ENCODE data around the gene ZNF284.

ZNF284 gene

DNA sequence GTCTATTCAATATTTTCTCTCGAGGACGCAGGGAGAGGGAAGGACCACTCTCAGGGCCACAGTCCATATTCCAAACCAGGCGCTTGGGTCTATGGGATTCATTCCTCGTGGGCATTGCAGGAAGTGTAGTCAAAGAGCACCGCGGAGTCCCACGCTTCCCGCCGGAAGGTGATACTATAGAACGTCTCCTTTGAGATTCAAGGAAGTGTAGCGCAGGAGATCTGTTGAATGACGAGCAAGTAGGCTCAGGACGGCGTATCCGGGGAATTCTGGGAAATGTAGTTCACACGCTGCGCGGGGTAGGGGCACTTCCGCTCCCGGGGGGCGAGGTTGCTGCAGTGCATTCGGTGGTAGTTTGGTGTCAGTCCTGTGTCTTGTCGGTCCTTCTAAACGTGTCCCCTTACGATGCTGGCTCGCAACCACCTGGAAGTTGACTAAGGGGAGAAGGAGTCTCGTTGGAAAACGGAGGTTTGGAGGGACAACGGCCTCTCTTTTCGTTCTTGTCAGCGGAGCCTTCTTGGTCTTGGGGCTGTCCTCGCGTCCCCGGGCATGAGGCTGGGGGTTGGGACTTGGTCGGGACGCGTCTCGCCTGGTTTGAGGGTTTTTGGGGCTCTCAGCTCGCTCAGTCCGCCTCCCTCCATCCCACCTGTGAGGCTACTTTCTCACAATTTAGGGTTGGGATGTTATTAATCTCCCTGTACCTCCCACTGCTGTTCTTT is at the start of gene ZNF284:
Gene ZNF284, plus strand, starts transcription at position 336 of the 719 bp plus-strand sequence. CDS start 4,231 bp downstream, outside the sequence.
- peak; percentile 97 for DNase-seq (ENCODE audit: low spot score)

DNA sequence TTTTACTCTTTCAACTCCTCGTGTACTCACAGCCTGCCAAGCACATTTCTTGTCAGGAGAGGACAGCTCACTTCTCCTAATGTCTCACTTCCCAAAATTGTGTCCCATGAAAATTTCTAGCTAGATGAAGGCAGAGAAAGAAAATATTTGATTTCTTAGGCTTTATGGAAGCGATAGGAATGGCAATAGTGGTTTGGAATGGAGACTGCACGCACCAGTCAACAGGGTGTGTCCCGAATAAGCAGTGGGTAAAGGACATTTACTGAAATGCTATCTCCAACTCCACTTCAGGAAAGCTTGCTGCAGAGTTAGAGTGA is 47.1 kb upstream of the ZNF284 start:
- no peak for DNase-seq (ENCODE audit: low spot score)

DNA sequence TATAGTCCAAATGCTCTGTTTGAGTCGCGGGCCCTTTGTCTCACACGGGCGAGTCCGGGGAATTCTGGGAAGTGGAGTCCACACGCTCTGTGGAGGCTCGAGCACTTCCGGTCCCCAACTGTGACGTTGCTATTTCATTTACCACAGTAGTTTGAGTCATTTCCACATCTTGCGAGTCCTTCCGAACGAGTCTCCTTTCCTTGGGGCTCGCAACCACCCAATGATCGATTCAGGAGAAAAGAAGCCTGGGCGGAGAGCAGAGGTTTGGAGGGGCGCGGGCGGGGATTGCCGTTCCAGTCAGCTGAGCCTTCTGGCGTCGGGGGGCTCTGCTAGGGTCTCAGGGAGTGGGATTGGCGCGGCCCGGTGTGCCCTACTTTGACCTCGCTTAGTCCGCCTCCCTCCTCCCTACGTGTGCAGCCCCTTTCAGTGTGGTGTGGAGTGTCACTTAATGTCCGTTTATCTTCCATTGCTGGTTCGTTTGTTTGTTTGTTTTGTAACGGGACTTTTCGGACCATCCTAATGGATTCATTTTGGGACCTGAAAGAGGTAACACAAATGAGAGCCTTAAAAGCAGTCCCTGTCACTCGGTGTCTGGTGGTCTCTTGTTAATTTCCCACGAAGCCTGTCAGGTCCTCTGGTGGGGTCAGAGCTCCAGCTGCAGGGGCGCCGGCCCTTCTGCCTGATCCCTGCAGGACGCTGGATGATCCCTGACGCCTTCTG is 46.6 kb upstream of the ZNF284 start, which contains the start of gene ZNF222:
Gene ZNF222, plus strand, starts transcription at position 163 of the 720 bp plus-strand sequence. Its CDS starts 58 bp downstream, at position 221.
- DNase-seq (ENCODE audit: low spot score) = peak; percentile 95

DNA sequence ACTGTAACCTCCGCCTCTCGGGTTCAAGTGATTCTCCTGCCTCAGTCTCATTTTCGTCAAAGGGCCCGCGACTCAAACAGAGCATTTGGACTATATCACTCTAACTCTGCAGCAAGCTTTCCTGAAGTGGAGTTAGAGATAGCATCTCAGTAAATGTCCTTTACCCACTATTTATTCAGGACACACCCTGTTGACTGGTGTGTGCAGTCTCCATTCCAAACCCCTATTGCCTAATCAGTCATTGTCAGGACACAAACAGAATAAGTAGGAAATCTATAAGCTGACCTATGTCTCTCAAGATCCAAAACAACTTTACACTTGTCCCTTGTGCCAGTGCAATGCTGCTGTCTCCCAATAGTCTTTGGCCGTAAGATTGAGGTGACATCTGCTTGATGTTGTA is 45.3 kb upstream of the ZNF284 start:
- no peak for DNase-seq (ENCODE audit: low spot score)

DNA sequence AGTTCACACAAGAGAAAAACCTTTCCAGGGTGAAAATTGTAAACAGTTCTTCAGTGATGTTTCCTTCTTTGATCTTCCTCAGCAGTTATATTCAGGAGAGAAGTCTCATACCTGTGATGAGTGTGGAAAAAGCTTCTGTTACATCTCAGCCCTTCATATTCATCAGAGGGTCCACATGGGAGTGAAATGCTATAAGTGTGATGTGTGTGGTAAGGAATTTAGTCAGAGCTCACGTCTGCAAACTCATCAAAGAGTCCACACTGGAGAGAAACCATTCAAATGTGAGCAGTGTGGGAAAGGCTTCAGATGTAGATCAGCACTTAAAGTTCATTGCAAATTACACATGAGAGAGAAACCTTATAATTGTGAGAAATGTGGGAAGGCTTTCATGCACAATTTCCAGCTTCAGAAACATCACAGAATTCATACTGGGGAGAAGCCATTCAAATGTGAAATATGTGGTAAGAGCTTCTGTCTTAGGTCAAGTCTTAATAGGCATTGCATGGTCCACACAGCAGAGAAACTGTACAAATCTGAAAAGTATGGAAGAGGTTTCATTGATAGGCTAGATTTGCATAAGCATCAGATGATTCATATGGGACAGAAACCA is 39.9 kb upstream of the ZNF284 start:
- DNase-seq (ENCODE audit: low spot score) = no peak

DNA sequence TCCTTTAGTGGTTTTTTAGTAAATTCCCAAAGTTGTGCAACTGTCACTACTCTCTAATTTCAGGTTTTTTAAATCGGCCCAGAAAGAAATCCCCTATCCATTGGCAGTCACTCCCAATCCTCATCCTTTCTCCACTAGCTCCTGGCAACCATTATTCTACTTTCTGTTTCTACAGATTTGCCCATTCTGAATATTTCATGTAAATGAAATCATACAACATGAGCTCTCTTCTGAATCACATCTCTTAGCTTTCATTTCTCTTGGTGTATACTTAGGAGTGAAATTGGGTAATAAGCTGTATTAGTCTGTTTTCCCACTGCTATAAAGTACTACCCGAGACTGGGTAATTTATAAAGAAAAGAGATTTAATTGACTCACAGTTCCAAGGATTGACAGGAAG is 29.8 kb upstream of the ZNF284 start:
- DNase-seq (ENCODE audit: low spot score) = no peak

DNA sequence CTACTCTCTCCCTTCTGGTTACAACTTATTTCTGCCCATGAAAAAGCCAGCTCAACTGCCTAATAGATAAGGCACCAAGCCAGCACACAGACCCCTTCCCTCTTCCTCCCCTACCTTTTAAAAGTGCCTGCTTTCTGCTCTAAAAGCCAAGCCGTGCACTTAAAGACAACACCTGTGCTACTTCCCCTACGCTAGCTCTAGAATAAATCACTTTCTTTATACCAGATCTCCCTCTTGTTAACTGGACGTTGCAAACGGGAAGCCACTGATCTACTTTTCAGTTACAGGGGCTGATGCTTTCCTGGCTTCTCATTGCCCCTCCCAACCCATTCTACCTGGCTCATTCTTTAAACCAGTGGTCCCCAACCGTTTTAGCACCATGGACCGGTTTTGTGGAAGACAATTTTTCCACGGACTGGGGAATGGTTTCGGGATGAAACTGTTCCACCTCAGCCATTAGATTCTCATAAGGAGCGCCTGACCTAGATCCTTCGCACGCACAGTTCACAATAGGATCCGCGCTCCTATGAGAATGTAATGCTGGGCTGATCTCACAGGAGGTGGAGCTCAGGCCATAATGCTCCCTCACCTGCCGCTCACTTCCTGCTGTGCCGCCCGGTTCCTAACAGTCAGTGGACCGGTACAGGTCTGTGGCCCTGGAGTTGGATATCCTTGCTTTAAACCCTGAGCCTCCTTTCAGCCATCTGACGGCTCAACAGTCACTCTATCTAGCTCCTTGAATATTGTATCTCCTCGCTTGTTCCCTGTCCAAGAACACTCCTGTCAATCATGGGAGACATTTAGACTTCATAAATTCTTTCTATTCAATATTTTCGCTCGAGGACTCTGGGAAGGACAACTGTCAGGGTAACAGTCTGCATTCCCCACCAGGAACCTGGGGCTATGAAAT is 21.0 kb upstream of the ZNF284 start:
- DNase-seq (ENCODE audit: low spot score) = no peak

DNA sequence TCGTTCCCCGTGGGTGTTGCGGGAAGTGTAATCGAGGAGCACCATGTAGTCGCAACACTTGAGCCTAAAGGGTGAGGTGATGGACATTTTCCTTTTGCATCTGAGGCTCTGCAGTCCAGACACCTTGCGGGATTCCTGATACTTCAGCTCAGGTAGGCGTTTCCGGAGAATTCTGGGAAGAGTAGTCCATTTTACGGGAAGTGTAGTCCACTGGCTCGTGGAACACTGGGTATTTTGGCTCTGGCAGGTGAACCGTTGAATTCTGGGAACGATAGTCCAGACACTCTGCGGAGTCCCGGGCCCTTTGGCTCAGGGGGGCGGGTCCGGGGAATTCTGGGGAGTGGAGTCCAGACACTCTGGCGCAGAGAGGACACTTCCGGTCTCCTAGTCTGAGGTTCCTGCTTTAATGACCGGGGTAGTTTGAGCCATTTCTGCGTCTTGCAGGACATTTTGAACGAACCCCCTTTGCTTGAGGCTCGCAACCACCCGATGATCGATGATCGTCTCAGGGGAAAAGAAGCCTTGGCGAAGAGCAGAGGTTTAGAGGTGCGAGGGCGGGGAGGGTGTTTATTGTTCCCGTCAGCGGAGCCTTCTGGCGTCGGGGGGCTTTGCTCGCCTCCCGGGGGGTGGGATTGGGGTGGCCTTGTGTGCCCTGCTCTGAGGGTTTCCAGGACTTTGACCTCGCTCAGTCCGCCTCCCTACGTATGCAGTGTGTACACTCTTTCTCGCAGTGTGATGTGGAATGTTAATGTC is 20.1 kb upstream of the ZNF284 start, which contains the start of gene ZNF223:
Gene ZNF223, plus strand, starts transcription at position 387 of the 753 bp plus-strand sequence. CDS start 3,141 bp downstream, outside the sequence.
- DNase-seq (ENCODE audit: low spot score) = peak; percentile 93

DNA sequence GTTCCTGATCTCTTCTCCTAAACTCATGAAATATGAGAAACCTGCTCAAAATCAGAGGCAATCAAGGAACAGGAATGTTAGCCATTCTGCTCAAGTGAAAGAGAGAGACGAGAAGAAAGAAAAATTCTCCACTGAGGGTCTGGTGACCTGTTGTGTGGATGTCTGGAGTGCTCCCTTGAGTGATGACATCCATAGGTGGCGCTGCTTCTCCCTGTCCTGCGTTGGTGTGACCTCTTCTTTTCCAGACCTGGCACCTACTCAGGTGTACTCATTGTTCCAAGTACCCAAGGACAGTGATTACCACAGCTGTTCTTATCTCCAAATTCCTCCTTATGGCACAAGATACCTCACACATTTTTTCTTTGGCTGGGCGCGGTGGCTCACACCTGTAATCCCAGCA is 16.1 kb upstream of the ZNF284 start:
- DNase-seq (ENCODE audit: low spot score) = no peak

DNA sequence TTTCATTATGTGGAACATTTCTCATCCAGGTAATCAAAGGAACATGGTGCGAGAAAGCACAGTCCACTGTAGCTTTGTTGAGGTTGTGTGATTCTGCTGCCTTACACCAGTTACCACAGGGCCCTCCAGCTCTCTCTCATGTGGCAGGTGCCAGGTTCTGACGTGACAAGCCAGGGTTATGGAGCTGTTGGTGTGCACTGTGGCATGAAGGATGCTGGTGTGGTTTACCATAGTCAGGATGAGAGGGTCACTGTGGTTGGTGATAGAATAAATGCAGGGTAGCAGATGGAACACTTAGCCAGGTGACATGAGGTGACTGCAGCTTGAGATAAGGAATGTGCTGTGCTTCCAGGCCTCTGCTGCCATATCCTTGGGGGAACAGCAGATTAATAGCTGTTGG is 12.7 kb upstream of the ZNF284 start:
- no peak for DNase-seq (ENCODE audit: low spot score)

DNA sequence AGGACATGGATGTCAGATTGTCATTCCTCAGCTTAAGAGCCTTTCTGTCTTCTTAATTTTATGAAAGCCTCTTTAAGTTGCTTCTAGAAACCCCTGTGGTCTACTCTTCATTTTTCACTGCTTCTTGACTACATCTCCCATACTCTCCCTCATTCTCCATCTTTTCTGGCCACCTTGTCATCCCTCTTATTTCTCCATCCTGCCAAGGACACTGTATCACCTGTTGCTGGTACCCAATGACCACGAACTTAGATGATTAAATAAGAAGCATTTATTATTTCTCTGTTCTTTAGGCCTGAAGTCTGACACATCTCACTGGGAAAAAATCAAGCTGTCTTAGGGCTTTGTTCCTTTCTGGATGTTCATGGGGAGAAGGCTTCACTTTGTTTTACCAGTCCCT is 10.9 kb upstream of the ZNF284 start:
- DNase-seq (ENCODE audit: low spot score) = no peak

DNA sequence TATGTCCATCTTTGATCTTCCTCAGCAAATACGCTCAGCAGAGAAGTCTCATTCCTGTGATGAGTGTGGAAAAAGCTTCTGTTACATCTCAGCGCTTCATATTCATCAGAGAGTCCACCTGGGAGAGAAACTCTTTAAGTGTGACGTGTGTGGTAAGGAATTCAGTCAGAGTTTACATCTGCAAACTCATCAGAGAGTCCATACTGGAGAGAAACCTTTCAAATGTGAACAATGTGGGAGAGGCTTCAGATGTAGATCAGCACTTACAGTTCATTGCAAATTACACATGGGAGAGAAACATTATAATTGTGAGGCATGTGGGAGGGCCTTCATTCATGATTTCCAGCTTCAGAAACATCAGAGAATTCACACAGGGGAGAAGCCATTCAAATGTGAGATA is 5.7 kb upstream of the ZNF284 start:
- DNase-seq (ENCODE audit: low spot score) = no peak

DNA sequence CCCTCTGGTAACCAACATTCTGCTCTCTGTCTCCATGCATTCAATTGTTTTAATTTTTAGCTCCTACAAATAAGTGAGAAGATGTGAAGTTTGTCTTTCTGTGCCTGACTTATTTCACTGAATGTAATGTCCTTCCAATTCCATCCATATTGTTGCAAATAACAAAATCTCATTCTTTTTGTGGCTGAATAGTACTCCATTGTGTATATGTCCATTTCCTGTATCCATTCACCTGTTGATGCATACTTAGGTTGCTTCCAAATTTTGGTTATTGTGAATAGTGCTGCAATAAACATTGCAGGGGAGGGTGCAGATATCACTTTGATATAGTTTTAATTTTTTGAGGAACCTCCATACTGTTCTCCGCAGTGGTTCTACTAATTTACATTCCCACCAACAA is 2.5 kb upstream of the ZNF284 start:
- DNase-seq (ENCODE audit: low spot score) = no peak

DNA sequence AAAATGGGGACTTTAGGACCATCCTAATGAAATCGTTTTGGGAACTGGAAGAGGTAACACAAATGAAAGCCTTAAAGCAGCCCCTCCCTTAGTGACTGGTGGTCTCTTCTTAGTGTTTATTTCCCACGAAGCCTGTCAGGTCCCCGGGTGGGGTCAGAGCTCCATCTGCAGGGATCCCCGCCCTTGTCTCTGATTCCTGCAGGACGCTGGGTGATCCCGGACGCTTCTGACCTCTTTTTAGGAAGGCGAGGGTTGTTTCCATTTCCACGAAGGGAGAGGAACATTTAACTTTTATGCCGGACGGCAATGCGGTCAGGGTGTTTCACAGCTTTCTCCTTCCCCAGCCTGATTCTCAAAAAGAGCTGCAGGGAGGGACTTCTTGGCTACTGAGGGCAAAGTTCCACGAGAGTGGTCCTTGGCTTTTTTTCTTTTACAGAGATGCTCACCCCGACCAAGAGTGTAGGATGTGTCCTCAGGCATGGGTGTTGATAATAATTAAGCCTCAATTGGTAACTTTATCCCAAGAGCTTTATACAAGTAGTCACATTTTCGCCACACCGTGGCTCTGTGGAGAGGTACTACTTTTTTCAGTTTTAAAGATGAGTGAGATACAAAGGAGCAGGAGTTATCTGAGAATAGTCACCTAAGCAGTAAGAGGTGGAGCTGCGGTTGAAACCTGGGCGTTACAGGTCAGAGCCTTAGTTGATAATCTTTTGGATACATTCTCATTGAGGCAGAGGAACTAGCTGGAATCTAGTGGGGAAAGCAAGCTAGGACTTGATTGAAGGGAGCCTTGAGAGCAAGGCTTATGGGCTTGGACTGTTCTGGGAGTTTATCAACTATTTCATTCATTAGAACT is 813 bp downstream of the ZNF284 start:
- DNase-seq (ENCODE audit: low spot score) = peak; percentile 43

DNA sequence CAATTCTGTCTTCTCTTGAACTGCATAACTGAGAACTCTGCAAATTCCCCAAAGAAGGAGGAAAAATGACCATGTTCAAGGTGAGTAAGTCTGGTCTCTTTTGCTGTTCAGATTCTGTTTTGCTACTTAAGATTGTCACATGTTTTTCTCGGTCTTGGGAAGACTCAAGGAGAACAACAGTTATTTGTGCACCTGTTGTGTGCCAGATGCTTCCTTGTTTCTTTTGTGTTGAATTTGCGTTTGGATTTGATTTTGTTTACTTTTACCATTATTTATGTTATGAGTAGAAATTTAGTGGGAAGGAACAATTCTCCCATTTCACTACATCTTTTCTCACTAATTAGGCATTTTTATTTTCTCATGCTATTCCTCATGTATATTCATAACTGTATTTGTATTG is 4.4 kb downstream of the ZNF284 start:
- DNase-seq (ENCODE audit: low spot score) = no peak

DNA sequence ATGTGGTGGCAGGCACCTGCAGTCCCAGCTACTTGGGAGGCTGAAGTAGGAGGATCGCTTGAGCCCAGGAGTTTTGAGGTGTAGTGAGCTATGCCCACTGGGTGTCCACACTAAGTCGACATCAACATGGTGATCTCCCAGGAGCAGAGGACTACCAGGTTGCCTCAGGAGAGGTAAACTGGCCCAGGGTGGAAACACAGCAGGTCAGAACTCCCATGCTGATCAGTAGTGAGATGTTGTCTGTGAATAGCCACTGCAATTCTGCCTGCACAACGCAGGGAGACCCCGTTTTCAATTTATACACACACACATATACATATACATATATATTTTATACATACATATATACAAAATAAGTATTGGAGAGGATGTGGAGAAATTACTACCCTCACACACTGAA is 20.1 kb downstream of the ZNF284 start:
- DNase-seq (ENCODE audit: low spot score) = no peak

DNA sequence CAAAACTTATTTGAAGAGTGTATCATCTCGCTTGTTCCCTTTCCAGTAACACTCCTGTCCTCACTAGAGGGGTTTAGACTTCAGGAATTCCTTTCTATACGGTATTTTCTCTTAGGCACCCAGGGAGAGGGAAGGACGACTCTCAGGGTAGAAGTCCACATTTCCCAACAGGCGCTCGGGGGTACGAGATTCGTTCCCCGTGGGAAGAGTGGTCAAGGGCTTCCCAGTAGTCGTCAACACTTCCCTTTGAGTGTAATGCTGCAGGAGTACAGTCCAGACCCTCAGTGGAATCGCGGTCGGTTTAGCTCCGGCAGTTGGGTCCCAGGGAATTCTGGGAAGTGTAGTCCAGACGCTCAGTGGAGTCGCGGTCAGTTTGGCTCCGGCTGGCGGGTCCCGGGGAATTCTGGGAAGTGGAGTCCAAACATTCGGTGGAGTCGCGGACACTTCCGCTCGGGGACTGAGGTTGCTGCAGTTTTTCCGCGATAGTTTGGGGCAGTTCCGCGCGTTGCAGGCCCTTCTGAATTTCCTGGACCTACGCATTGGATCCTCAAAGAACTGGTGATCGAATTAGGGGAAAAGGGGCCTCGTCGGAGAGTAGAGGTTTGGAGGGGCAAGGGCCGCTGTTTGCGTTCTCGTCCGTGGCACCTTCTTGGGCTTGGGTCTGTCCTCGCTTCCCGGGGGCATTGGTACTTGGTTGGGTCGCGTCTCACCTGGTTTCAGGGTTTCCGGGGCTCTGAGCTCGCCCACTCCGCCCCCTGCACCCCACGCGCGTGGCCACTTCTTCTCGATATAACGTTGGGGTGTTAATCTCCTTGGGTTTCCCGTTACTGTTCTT is 22.2 kb downstream of the ZNF284 start, which contains the start of gene ZNF224:
Gene ZNF224, plus strand, starts transcription at position 431 of the 835 bp plus-strand sequence. CDS start 3,513 bp downstream, outside the sequence.
- DNase-seq (ENCODE audit: low spot score) = peak; percentile 95

DNA sequence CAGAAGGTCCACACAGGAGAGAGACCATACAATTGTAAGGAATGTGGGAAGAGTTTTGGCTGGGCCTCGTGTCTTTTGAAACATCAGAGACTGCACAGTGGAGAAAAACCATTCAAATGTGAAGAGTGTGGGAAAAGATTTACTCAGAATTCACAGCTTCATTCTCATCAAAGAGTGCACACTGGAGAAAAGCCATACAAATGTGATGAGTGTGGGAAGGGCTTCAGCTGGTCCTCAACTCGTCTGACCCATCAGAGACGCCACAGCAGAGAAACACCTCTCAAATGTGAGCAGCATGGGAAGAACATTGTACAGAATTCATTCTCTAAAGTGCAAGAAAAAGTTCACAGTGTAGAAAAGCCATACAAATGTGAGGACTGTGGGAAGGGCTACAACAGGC is 35.8 kb downstream of the ZNF284 start:
- DNase-seq (ENCODE audit: low spot score) = no peak

DNA sequence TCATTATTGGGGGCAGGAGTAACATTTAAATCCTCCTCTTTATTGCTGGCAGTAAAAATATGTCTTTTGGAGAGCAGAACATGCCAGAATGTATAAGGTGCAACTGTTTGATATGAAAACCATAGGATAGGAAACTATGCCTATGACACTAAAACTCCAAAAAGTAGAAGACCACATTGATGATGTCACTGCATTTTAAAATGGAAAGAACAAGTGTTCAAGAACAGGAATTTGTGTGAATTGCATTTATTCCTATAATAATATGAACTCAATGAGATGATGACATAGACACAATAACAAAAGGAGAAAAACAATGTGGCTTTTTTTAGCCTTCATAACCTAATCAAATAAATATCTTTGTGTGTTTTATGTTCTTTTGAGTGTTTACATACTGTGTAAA is 37.5 kb downstream of the ZNF284 start:
- no peak for DNase-seq (ENCODE audit: low spot score)
